Duodenal mucosa (tissue), 2 donors: ENCODE results near the gene PLB1.

Experiments
- H3K27ac ChIP-seq: one replicate; pipeline ENCODE4 v1.7.0; 2013; ENCODE audit warnings: low read depth, low read length
- H3K27me3 ChIP-seq, 2 donors: one replicate each; pipeline ENCODE4 v1.7.0; 2013; ENCODE audit warnings: low read length in 2 of 2, control low read depth in 1 of 2; ENCODE audit not compliant: insufficient read depth in 2 of 2, control insufficient read depth in 1 of 2
- H3K36me3 ChIP-seq, 2 donors: one replicate each; pipeline ENCODE4 v1.7.0; 2013; ENCODE audit warnings: low read length in 2 of 2, control low read depth in 1 of 2; ENCODE audit not compliant: insufficient read depth in 2 of 2, control insufficient read depth in 1 of 2
- H3K4me1 ChIP-seq, 2 donors: one replicate each; pipeline ENCODE4 v1.7.0; 2013; ENCODE audit warnings: low read length in 2 of 2, control low read depth in 1 of 2; ENCODE audit not compliant: insufficient read depth in 2 of 2, control insufficient read depth in 1 of 2
- H3K4me3 ChIP-seq, 2 donors: one replicate each; pipeline ENCODE4 v1.7.0; 2013; ENCODE audit warnings: low read length in 2 of 2, low read depth in 1 of 2
- H3K9ac ChIP-seq, 2 donors: one replicate each; pipeline ENCODE4 v1.7.0; 2013; ENCODE audit warnings: low read length in 2 of 2, low read depth in 1 of 2
- H3K9me3 ChIP-seq, 2 donors: one replicate each; pipeline ENCODE4 v1.7.0; 2013; ENCODE audit warnings: low read length in 2 of 2, control low read depth in 1 of 2; ENCODE audit not compliant: control insufficient read depth in 1 of 2

PLB1 gene

DNA sequence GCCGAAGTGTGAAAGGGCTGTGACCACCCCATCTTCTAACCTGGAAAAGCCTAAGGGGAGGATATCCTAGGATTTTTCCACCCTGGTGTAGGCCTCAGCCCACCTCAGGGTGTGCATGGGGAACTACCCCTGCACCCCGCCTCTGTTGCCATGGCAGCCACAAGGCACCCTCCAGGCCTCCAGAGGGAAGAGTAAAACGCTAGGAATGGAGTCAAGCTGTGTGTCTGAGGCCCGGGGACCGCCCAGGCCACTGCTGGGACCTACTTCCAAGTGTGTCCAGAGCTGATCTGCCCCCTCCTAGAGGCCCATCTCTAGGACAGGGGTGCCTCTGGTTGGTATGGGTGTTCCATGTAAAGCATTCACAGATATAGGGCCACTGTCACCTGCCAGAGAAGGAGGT lies 86.7 kb downstream of the PLB1 start:
- Histone ChIP-seq H3K4me3 (no peak overlapping the region), H3K36me3 (no peaks in the 10 kb centered on the region), H3K9ac (no peak overlapping the region), H3K27me3 (no peaks in the 10 kb centered on the region), H3K27ac (no peak overlapping the region), H3K9me3 (no peaks in the 10 kb centered on the region), H3K4me1 (peaks cover 0 to 1% of the 10 kb centered on the region in 2 donors)

DNA sequence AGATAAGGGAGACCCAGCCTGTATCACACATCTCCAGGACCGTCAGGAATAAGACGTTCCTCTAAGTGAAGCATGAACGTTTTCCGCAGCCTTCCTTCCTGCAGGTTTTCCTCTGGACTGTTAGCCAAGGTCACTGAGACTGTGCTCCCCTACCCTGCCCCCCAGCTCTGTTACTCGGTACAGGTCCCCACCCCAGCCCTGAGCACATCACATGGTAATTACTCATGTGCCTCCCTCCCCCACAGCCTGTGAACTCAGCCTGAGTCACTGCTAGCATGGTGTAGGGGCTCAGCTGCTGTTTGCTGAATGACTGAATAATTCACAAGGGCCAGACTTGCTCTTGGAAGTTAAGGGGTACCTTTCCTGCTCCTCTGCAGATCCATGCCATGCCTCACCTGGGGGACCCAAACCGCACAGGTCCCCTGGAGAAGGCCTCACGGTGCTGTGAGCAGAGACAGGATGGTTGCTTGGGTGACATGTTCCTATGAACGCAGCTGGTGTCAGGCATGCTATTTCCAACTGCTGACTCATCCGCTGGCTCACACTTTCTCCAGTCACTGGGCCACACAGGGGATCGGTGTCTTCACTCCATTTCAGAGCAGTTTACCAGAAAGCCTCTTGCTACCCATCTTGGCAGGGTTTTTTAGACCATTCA lies 88.2 kb downstream of the PLB1 start:
- H3K36me3 ChIP-seq = no peaks in the 10 kb centered on the region
- peaks cover 0 to 7% of the 10 kb centered on the region in 2 donors for H3K4me1 ChIP-seq
- no peak overlapping the region for H3K4me3 ChIP-seq
- H3K27ac ChIP-seq = no peak overlapping the region
- H3K9me3 ChIP-seq = no peaks in the 10 kb centered on the region
- H3K27me3 ChIP-seq = no peaks in the 10 kb centered on the region
- no peak overlapping the region for H3K9ac ChIP-seq

DNA sequence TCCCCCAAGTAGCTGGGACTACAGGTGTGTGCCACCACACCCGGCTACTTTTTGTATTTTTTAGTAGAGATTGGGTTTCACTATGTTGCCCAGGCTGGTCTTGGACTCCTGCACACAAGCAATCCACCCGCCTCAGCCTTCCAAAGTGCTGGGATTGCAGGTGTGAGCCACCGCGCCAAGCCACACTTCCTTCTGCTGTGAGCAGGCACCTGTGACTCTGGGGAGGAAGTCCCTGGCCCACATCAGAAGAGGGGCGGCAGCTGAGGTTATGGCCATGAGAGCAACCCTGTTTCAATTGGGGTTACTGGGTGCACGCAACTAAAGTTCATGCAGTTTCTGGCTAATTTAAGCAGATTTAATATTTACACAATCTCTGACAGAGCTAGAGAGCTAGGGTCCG lies 91.0 kb downstream of the PLB1 start:
- H3K36me3 ChIP-seq = no peaks in the 10 kb centered on the region
- no peaks in the 10 kb centered on the region for H3K27me3 ChIP-seq
- H3K9ac ChIP-seq = no peak overlapping the region
- no peaks in the 10 kb centered on the region for H3K9me3 ChIP-seq
- H3K4me3 ChIP-seq = no peak overlapping the region
- H3K4me1 ChIP-seq = peaks cover 0 to 7% of the 10 kb centered on the region in 2 donors
- no peak overlapping the region for H3K27ac ChIP-seq

DNA sequence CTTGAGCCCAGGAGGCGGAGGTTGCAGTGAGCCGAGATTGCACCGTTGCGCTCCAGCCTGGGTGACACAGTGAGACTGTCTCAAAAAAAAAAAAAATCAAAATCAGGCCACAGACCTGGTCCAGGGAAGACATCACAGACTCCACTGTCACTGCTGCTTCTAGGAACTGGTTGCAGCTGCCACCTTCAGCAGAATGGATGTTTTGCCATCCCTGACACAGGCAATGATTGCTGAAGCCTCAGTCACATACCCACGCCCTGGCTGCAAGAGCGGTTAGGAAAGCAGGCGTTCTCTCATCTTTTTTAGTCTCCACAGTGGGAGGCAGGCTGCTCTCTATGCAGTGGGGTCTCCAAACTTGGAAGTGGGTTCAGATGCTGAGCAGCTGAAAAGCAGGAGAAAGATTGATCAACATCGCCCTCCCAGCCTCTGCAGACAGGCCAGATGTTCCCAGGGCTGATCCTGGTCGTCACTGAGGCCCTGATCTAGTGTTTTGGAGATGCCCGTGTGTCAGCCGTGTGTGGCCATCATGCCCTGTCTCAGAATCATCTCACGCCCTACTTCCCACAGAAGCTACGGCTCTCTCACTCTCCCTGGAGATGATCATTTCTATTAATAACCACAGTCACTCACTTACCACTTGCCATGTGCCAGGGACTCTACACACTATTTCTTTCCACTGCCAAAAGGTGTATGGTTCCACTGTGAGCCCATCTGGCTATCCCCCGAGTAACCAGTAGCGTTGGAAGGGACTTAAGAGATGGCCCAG lies 91.8 kb downstream of the PLB1 start:
- no peak overlapping the region for H3K4me3 ChIP-seq
- no peaks in the 10 kb centered on the region for H3K9me3 ChIP-seq
- no peak overlapping the region for H3K9ac ChIP-seq
- H3K27me3 ChIP-seq = no peaks in the 10 kb centered on the region
- no peak overlapping the region for H3K27ac ChIP-seq
- H3K4me1 ChIP-seq = peaks cover 0 to 7% of the 10 kb centered on the region in 2 donors
- H3K36me3 ChIP-seq = no peaks in the 10 kb centered on the region

DNA sequence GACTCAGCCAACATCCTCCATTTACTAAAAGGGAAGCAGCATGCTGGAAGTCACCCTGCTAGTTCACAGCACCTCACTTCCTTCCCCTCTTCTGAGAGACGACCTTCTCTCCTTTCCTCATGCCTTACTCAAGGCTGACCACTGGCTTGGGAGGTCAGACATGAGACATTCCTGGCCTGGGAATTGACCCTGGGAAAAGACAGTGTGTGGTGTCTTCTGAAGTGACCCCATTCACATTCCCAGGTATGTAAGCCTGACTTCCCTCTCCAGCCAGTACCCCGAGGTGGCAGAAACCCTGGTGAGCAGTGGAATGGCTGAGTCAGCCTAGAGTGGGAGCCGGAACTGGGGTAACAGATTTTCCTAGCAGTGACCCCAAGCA lies 92.4 kb downstream of the PLB1 start:
- no peak overlapping the region for H3K27ac ChIP-seq
- no peaks in the 10 kb centered on the region for H3K36me3 ChIP-seq
- H3K4me3 ChIP-seq = no peak overlapping the region
- H3K9ac ChIP-seq = no peak overlapping the region
- H3K27me3 ChIP-seq = no peaks in the 10 kb centered on the region
- peaks cover 2 to 7% of the 10 kb centered on the region in 2 donors for H3K4me1 ChIP-seq
- H3K9me3 ChIP-seq = no peaks in the 10 kb centered on the region

DNA sequence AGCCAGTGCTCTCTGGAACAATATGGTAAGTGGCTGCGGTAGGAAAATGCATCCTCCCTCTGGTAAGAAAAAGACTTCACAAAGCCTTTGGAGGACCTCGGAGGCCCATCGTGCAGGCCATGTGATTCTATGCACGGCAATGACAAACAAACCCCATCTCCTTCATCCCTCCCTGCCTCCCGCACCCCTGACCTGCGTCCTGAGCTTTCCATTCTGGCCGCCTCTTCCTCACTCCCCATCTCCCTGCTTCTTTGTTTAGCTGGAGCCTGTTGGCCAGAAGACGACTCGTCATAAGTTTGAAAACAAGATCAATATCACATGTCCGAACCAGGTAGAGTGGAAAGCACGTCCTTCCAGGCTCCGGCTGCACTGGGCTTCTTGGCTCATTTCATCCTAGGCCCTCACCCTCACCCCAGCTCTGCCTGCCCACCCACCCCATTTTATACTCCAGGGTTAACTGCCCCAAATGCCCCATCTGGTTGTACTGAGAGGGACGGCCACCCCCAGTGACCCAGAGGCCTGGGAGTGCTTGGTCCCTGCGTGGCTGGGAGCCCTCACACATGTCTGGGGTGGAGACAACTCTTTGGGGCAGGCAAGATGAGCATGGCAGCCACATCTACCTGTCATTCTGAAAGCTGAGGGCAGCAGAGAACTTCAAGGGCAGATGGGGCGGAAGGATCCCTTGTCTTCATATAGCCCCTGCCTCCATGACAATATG lies 94.0 kb downstream of the PLB1 start:
- H3K27me3 ChIP-seq = no peaks in the 10 kb centered on the region
- H3K27ac ChIP-seq = no peak overlapping the region
- H3K9ac ChIP-seq = no peak overlapping the region
- peaks cover 17 to 18% of the 10 kb centered on the region in 2 donors for H3K4me1 ChIP-seq
- H3K4me3 ChIP-seq = no peak overlapping the region
- no peaks in the 10 kb centered on the region for H3K36me3 ChIP-seq
- no peaks in the 10 kb centered on the region for H3K9me3 ChIP-seq

DNA sequence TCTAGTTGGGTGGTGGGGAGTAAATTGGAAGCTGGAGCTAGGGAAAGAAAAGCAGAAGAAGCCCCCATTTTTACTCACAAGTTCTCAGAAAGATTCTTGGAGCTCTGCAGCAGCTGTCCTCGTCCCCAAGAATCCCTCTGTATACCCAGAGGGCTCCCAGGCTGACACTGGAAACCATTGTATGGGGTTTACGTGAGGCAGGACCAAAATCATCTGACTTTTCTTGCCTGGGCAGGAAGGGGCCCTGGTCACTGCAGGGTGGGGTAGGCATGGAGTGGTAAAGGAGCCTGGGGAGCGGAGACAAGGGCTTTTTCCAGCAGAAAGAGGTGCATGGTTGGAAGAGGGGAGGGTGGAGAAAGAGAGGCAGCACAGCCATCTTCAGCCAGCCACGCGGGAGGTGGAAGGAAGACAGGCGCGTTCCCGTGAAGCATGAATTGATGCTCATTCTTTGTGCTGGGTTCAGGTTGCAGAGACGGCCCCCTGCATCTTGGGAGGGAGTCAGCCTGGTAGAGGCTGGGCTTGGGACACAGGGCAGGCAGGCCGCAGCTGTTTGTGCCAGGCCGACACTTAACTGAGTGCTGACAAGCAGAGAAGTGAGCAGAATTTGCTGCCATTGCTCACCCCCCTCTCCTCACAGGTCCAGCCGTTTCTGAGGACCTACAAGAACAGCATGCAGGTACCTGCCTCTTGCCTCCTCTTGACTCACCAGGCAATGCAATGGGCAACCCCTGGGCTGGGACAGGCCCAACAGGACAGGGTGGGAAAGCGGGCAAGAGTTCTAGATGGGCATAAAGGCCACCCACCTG lies 94.8 kb downstream of the PLB1 start:
- peaks cover 20 to 21% of the 10 kb centered on the region in 2 donors for H3K4me1 ChIP-seq
- H3K27ac ChIP-seq = no peak overlapping the region
- H3K36me3 ChIP-seq = no peaks in the 10 kb centered on the region
- H3K27me3 ChIP-seq = no peaks in the 10 kb centered on the region
- no peaks in the 10 kb centered on the region for H3K9me3 ChIP-seq
- H3K4me3 ChIP-seq = no peak overlapping the region
- H3K9ac ChIP-seq = no peak overlapping the region

DNA sequence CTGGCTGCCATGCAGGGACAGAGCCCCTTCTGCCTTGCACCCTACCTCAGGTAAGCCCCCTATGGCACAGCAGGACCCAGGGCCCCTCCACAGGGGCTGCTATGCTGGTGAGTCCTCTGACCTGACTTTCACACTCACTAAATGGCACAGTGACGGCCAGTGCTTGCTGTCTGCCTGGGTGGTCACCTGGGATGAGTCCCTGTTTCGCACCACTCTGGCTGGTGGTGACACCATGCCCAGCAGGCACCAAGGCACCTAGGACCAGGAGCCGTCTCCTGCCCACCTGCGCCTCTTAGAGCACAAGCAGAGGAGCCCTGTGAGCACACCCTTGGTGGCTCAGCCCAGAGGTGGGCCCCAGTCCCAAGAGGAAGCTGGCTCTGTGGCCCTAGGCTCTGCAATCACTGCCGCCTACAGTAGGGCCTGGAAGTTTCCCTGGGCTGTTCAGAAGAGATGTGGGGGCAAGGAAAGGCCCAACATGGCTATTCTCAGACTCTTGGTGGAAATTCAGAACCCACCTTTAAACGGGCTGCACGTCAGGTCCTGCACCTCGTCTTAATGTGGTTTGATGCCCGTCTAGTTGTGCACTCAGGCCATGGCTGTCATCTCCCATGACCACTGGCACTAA lies 96.0 kb downstream of the PLB1 start:
- H3K27me3 ChIP-seq = no peaks in the 10 kb centered on the region
- no peak overlapping the region for H3K27ac ChIP-seq
- H3K9ac ChIP-seq = no peak overlapping the region
- H3K9me3 ChIP-seq = no peaks in the 10 kb centered on the region
- no peak overlapping the region for H3K4me3 ChIP-seq
- H3K36me3 ChIP-seq = no peaks in the 10 kb centered on the region
- peaks cover 20 to 21% of the 10 kb centered on the region in 2 donors for H3K4me1 ChIP-seq

DNA sequence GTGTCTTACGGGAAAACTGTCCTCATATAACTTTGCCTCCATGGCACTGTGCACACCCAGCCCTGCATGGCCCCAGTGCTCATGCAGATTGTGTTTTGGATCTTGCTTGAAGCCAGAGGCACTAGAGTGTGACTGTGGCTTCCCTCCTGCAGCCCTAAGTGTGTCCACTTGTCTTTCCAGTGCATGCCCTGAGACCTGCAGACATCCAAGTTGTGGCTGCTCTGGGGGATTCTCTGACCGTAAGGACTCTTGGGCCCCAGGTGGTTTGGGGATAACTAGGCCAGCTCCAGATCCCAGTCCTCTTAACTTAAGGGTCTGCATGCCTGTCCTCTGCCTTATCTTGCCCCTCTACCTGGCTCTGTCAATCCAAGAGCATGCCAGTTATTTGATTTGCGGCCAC lies 96.6 kb downstream of the PLB1 start:
- no peak overlapping the region for H3K4me3 ChIP-seq
- H3K27ac ChIP-seq = no peak overlapping the region
- H3K9ac ChIP-seq = no peak overlapping the region

More for the DNA sequence above, 96.6 kb downstream of the PLB1 start:
- no peaks in the 10 kb centered on the region for H3K9me3 ChIP-seq
- H3K36me3 ChIP-seq = no peaks in the 10 kb centered on the region
- peaks cover 20 to 21% of the 10 kb centered on the region in 2 donors for H3K4me1 ChIP-seq
- no peaks in the 10 kb centered on the region for H3K27me3 ChIP-seq
